H9 (cell line): ENCODE data around the gene GRID1. TPM values are rescaled to one million over a fixed set of nuclear protein-coding genes. Genes with fewer than 3 reads are reported as not detected.

ENCODE experiments used
- DNase-seq: peaks from one replicate; pipeline ENCODE4 v3.0.0-alpha.2; 2017
- H2AFZ ChIP-seq: one replicate; pipeline ENCODE4 v1.6.1; 2013; ENCODE audit warnings: mild to moderate bottlenecking, low read length, control low read depth, moderate library complexity
- H2AK5ac ChIP-seq: 2 replicates; pipeline ENCODE4 v1.6.1; 2013; ENCODE audit warnings: low read length, control low read depth, mixed read lengths; ENCODE audit not compliant: insufficient read length
- H2BK120ac ChIP-seq: one replicate; pipeline ENCODE4 v1.6.1; 2013; ENCODE audit warnings: low read depth, mild to moderate bottlenecking, low read length, control low read depth, inconsistent platforms; ENCODE audit not compliant: poor library complexity, severe bottlenecking
- H2BK12ac ChIP-seq: 2 replicates; pipeline ENCODE4 v1.6.1; 2013; ENCODE audit warnings: low read length, control low read depth, mixed read lengths, low read depth; ENCODE audit not compliant: insufficient read length
- H2BK15ac ChIP-seq: 2 replicates; pipeline ENCODE4 v1.6.1; 2013; ENCODE audit warnings: low read depth, low read length, control low read depth
- H2BK20ac ChIP-seq: one replicate; pipeline ENCODE4 v1.6.1; 2013; ENCODE audit warnings: low read depth, mild to moderate bottlenecking, low read length, control low read depth, inconsistent platforms; ENCODE audit not compliant: poor library complexity, severe bottlenecking
- H2BK5ac ChIP-seq: 2 replicates; pipeline ENCODE4 v1.6.1; 2013; ENCODE audit warnings: low read length, control low read depth, mixed read lengths; ENCODE audit not compliant: insufficient read length
- H3K14ac ChIP-seq: 2 replicates; pipeline ENCODE4 v1.6.1; 2013; ENCODE audit warnings: low read length, control low read depth; ENCODE audit not compliant: insufficient read depth
- H3K18ac ChIP-seq: 2 replicates; pipeline ENCODE4 v1.6.1; 2013; ENCODE audit warnings: low read depth, mild to moderate bottlenecking, mixed read lengths, low read length, control low read depth; ENCODE audit not compliant: insufficient read length
- H3K23ac ChIP-seq: 2 replicates; pipeline ENCODE4 v1.6.1; 2013; ENCODE audit warnings: low read length, control low read depth, mixed read lengths, low read depth; ENCODE audit not compliant: insufficient read length
- H3K23me2 ChIP-seq: 2 replicates; pipeline ENCODE4 v1.6.1; 2013; ENCODE audit warnings: low read depth, mild to moderate bottlenecking, mixed read lengths, low read length, control low read depth; ENCODE audit not compliant: insufficient read length, poor library complexity, severe bottlenecking
- H3K27ac ChIP-seq: 2 replicates; pipeline ENCODE4 v1.5.1; 2013; ENCODE audit warnings: low read length, control low read depth, mixed read lengths, low read depth; ENCODE audit not compliant: insufficient read length
- H3K27me3 ChIP-seq: 2 replicates; pipeline ENCODE4 v1.6.1; 2013; ENCODE audit warnings: low read length, control low read depth, inconsistent platforms; ENCODE audit not compliant: insufficient read depth
- H3K4ac ChIP-seq: 2 replicates; pipeline ENCODE4 v1.6.1; 2013; ENCODE audit warnings: low read depth, mild to moderate bottlenecking, control low read depth, inconsistent platforms, low read length, moderate library complexity
- H3K4me1 ChIP-seq: 2 replicates; pipeline ENCODE4 v1.6.1; 2013; ENCODE audit warnings: low read length, control low read depth, inconsistent platforms; ENCODE audit not compliant: insufficient read depth
- H3K4me2 ChIP-seq: 2 replicates; pipeline ENCODE4 v1.6.1; 2013; ENCODE audit warnings: low read length, control low read depth, mixed read lengths; ENCODE audit not compliant: insufficient read length, insufficient read depth
- H3K56ac ChIP-seq: 2 replicates; pipeline ENCODE4 v1.6.1; 2013; ENCODE audit warnings: low read depth, mild to moderate bottlenecking, mixed read lengths, low read length, control low read depth; ENCODE audit not compliant: insufficient read length
- H3K79me1 ChIP-seq: 2 replicates; pipeline ENCODE4 v1.6.1; 2013; ENCODE audit warnings: low read depth, mild to moderate bottlenecking, moderate library complexity, low read length, control low read depth, inconsistent platforms; ENCODE audit not compliant: insufficient read depth, poor library complexity, severe bottlenecking
- H3K79me2 ChIP-seq: 2 replicates; pipeline ENCODE4 v1.6.1; 2013; ENCODE audit warnings: low read length, control low read depth, inconsistent platforms; ENCODE audit not compliant: insufficient read depth
- H3K9ac ChIP-seq: 2 replicates; pipeline ENCODE4 v1.6.1; 2013; ENCODE audit warnings: low read length, control low read depth, mixed read lengths; ENCODE audit not compliant: insufficient read length; ENCODE audit errors: extremely low read depth
- H3K9me3 ChIP-seq: one replicate; pipeline ENCODE4 v1.6.1; 2013; ENCODE audit warnings: low read depth, low read length, inconsistent platforms; ENCODE audit not compliant: control insufficient read depth
- H3T11ph ChIP-seq: one replicate; pipeline ENCODE4 v1.6.1; 2013; ENCODE audit warnings: mild to moderate bottlenecking, low read length, control low read depth, inconsistent platforms
- H4K20me1 ChIP-seq: one replicate; pipeline ENCODE4 v1.6.1; 2013; ENCODE audit not compliant: control insufficient read depth, insufficient read length, insufficient read depth
- H4K5ac ChIP-seq: 2 replicates; pipeline ENCODE4 v1.6.1; 2013; ENCODE audit warnings: low read depth, mild to moderate bottlenecking, mixed read lengths, low read length, control low read depth; ENCODE audit not compliant: insufficient read length
- H4K8ac ChIP-seq: replicated peaks from 2 replicates; pipeline ENCODE4 v1.6.1; 2013; ENCODE audit warnings: low read length, control low read depth, mixed read lengths, low read depth; ENCODE audit not compliant: insufficient read length
- H4K91ac ChIP-seq: 2 replicates; pipeline ENCODE4 v1.6.1; 2013; ENCODE audit warnings: low read depth, mild to moderate bottlenecking, moderate library complexity, mixed read lengths, low read length, control low read depth; ENCODE audit not compliant: insufficient read length
- H3K27ac Mint-ChIP-seq, 3 experiments: 2 replicates in 2 of 3; 3 replicates in 1 of 3; pipeline ENCODE4 v1.8.0; 2020 to 2021; ENCODE audit warnings: mixed read lengths in 3 of 3, mild to moderate bottlenecking in 1 of 3, moderate library complexity in 1 of 3
- H3K27me3 Mint-ChIP-seq: 2 replicates; pipeline ENCODE4 v1.8.0; 2021; ENCODE audit warnings: low read depth, mild to moderate bottlenecking, moderate library complexity, mixed read lengths
- H3K36me3 Mint-ChIP-seq, 3 experiments: 2 replicates in 2 of 3; 3 replicates in 1 of 3; pipeline ENCODE4 v1.8.0; 2020 to 2021; ENCODE audit warnings: low read depth in 3 of 3, mixed read lengths in 3 of 3; ENCODE audit not compliant: insufficient read depth in 1 of 3
- H3K4me1 Mint-ChIP-seq, 2 experiments: 2 replicates each; pipeline ENCODE4 v1.8.0; 2020; ENCODE audit warnings: mixed read lengths in 2 of 2
- H3K4me3 Mint-ChIP-seq, 2 experiments: 2 replicates in 1 of 2; 3 replicates in 1 of 2; pipeline ENCODE4 v1.8.0; 2020 to 2021; ENCODE audit warnings: mild to moderate bottlenecking in 2 of 2, mixed read lengths in 2 of 2, moderate library complexity in 1 of 2
- H3K9me3 Mint-ChIP-seq, 2 experiments: 2 replicates in 1 of 2; 3 replicates in 1 of 2; pipeline ENCODE4 v1.8.0; 2020; ENCODE audit warnings: mild to moderate bottlenecking in 2 of 2, mixed read lengths in 2 of 2, moderate library complexity in 1 of 2
- WGBS: extraction: QIAGEN DNeasy Blood & Tissue Kit; methylation state at CpG from one replicate; pipeline ENCODE4 v1.1.7; 2013; ENCODE audit warnings: missing lambda C conversion rate, low lambda C conversion rate, mixed read lengths; ENCODE audit not compliant: insufficient read length; ENCODE audit errors: extremely low coverage; 5-methylcytosine and 5-hydroxymethylcytosine counted together
- total RNA-seq: library from RNA; stranded (reverse); gene quantifications from 2 replicates; pipeline ENCODE4 v1.2.1, GENCODE V29; 2021
- TF ChIP-seq, protein P1 (sequence below): fragments of 200-600 bp; sonication (generic); conservative IDR thresholded peaks from 3 replicates; pipeline ENCODE4 v1.8.0; 2021; ENCODE audit warnings: antibody characterized with exemption, mild to moderate bottlenecking

GRID1 gene
- total RNA-seq, 1 experiment from 2014 or later, result 0.35 TPM

DNA sequence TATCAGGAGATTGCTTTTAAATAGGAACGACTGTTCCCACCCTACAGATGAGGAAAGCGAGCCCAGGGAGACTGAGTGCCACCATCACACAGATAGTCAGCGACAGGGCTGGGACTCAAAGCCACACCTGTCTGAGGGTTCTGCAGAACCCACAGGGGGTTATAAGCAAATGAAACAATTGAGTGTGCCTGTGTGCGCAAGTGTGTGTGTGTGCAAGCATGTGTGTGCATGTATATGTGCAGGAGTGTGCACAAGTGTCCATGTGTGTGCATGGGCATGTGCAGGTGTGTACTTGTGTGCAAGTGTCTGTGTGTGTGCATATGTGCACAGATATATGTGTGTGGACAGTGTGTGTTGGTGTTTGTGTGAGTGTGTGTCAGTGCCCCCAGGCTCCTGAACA lies 280.2 kb downstream of the GRID1 start:
- no peaks in the 10 kb centered on the region for H3K9me3 ChIP-seq
- H3K4me3 Mint-ChIP-seq, result no peak overlapping the region
- no peak overlapping the region for H3K14ac ChIP-seq
- no peaks in the 10 kb centered on the region for H3K27me3 ChIP-seq
- H3K9me3 Mint-ChIP-seq, result no peaks in the 10 kb centered on the region
- no peak overlapping the region for H3K56ac ChIP-seq
- H3K4me1 Mint-ChIP-seq, result peaks cover 10 to 11% of the 10 kb centered on the region in 2 experiments
- no peak overlapping the region for H3T11ph ChIP-seq
- no peak overlapping the region for H3K9ac ChIP-seq
- WGBS, result no CpG with 5 or more reads among the region's 4 CpGs
- no peaks in the 10 kb centered on the region; a peak in 1 of 7 replicates for H3K36me3 Mint-ChIP-seq
- no peaks in the 10 kb centered on the region for H3K23me2 ChIP-seq
- H3K27ac Mint-ChIP-seq, result no peak overlapping the region
- H3K27me3 Mint-ChIP-seq, result peaks cover 5% of the 10 kb centered on the region; the same call in 1 of the 2 replicates
- no peak overlapping the region for H3K4me2 ChIP-seq
- DNase-seq, result no peak
- no peaks in the 10 kb centered on the region for H3K79me2 ChIP-seq
- H2BK120ac ChIP-seq, result no peak overlapping the region
- H3K18ac ChIP-seq, result no peak overlapping the region
- H3K79me1 ChIP-seq, result no peaks in the 10 kb centered on the region
- H3K4me1 ChIP-seq, result no peaks in the 10 kb centered on the region
- H4K20me1 ChIP-seq, result no peaks in the 10 kb centered on the region
- H4K5ac ChIP-seq, result no peak overlapping the region
- H2BK12ac ChIP-seq, result no peak overlapping the region
- no peak overlapping the region for H2BK5ac ChIP-seq
- no peak overlapping the region for H3K23ac ChIP-seq
- TF ChIP-seq, protein P1, sequence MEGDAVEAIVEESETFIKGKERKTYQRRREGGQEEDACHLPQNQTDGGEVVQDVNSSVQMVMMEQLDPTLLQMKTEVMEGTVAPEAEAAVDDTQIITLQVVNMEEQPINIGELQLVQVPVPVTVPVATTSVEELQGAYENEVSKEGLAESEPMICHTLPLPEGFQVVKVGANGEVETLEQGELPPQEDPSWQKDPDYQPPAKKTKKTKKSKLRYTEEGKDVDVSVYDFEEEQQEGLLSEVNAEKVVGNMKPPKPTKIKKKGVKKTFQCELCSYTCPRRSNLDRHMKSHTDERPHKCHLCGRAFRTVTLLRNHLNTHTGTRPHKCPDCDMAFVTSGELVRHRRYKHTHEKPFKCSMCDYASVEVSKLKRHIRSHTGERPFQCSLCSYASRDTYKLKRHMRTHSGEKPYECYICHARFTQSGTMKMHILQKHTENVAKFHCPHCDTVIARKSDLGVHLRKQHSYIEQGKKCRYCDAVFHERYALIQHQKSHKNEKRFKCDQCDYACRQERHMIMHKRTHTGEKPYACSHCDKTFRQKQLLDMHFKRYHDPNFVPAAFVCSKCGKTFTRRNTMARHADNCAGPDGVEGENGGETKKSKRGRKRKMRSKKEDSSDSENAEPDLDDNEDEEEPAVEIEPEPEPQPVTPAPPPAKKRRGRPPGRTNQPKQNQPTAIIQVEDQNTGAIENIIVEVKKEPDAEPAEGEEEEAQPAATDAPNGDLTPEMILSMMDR, result no peak
- no peak overlapping the region for H4K91ac ChIP-seq
- H3K27ac ChIP-seq, result no peak overlapping the region
- no peak overlapping the region for H2BK15ac ChIP-seq
- no peak overlapping the region for H3K4ac ChIP-seq
- H2BK20ac ChIP-seq, result no peak overlapping the region
- H4K8ac ChIP-seq, result no peak overlapping the region
- no peak overlapping the region for H2AK5ac ChIP-seq
- no peak overlapping the region for H2AFZ ChIP-seq
